ENCODE results near the gene KRTAP12-2. TPM values are rescaled to one million over a fixed set of nuclear protein-coding genes. Genes with fewer than 3 reads are reported as not detected.
"Not testable (repeated sequence)": the region's sequence is repeated elsewhere in the genome, so short reads cannot be mapped to it uniquely, and the experiment has no call there.

KRTAP12-2 gene
- polyA plus RNA-seq, 1 donor (not counting 4 experiments of a cell fraction or from before 2014, with no cell fraction given): not detected

DNA sequence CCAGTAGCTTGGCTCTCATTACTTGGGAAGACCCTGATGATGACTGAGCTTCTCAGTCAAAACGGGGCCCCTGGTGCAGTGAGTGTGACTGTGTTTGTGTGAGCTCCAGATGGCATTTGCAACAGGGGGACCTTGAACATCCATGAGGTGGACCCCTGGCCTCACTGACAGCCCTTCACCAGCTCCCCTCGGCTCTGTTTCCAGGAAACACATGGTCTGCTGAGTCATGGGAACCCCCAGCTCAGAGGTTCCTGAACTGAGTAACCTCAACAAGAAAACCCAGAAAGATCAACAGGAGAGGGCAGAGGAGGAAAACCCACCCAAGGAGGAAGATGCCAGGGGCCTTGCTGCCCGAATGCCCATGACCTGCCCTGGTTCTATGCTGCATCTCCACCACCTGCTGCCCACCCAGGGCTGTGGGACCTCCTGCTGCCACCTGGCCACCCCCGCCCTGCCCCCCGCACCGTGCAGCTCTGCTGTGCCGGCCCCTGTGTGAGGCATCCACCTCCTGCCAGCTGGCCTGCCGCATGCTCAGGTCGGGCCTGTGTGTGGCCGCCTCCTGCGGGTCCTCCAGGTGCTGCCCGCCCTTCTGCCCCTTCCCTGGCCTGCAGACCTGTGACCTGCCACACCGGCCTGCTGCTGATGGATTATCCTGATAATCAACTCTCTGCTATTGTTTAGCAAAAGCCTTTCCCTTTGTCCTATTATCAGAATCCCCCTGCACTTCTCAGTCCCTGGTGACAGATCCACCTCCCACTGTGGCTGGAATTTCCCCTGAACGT is 19.5 kb upstream of the KRTAP12-2 start:
- no peaks in the 10 kb centered on the region for H4K20me1 ChIP-seq (ENCODE audit: control insufficient read depth, extremely low read depth, insufficient read depth, low read length)
- no peaks in the 10 kb centered on the region for H3K9me1 ChIP-seq (ENCODE audit: control insufficient read depth, extremely low read depth, insufficient read depth, low read length)
- H3K4me1 ChIP-seq (ENCODE audit: control insufficient read depth, extremely low read depth, insufficient read depth, low read length): no peaks in the 10 kb centered on the region
- H3K9ac ChIP-seq (ENCODE audit: control insufficient read depth, extremely low read depth, insufficient read depth, low read length): no peak overlapping the region
- H3K27me3 ChIP-seq (ENCODE audit: control insufficient read depth, extremely low read depth, insufficient read depth, low read length): no peaks in the 10 kb centered on the region
- no peak overlapping the region for H3K4me2 ChIP-seq (ENCODE audit: control insufficient read depth, extremely low read depth, insufficient read depth, low read depth, low read length)
- no peak overlapping the region for H2AFZ ChIP-seq (ENCODE audit: control insufficient read depth, low read length)
- dilution Hi-C loops (cut with MboI; ENCODE audit: extremely low pct_ligation_motif_present, low sequenced_read_pairs): no loop called here
- no peaks in the 10 kb centered on the region for H3K9me3 ChIP-seq (ENCODE audit: control insufficient read depth, low read depth, low read length)
- no peak overlapping the region for H3K27ac ChIP-seq (ENCODE audit: control insufficient read depth, insufficient read depth, low read length)
- H3K36me3 ChIP-seq (ENCODE audit: control insufficient read depth in 2 of 2, extremely low read depth in 1 of 2, insufficient read depth in 2 of 2, low read length in 2 of 2): no peaks in the 10 kb centered on the region
- FAIRE-seq (no peak), DNase-seq (ENCODE audit: low read depth, low spot score) (no peak)
- H3K4me3 ChIP-seq (ENCODE audit: control insufficient read depth in 2 of 3, extremely low read depth in 1 of 3, insufficient read depth in 2 of 3, low read depth in 1 of 3, low read length in 3 of 3): no peak overlapping the region
- TF ChIP-seq, protein P1, sequence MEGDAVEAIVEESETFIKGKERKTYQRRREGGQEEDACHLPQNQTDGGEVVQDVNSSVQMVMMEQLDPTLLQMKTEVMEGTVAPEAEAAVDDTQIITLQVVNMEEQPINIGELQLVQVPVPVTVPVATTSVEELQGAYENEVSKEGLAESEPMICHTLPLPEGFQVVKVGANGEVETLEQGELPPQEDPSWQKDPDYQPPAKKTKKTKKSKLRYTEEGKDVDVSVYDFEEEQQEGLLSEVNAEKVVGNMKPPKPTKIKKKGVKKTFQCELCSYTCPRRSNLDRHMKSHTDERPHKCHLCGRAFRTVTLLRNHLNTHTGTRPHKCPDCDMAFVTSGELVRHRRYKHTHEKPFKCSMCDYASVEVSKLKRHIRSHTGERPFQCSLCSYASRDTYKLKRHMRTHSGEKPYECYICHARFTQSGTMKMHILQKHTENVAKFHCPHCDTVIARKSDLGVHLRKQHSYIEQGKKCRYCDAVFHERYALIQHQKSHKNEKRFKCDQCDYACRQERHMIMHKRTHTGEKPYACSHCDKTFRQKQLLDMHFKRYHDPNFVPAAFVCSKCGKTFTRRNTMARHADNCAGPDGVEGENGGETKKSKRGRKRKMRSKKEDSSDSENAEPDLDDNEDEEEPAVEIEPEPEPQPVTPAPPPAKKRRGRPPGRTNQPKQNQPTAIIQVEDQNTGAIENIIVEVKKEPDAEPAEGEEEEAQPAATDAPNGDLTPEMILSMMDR (optimal IDR thresholded peaks at IDR 0.05 in 1 of 3, IDR thresholded peaks at IDR 0.05 in 1 of 3, conservative IDR thresholded peaks at IDR 0.05 in 1 of 3; ENCODE audit: extremely low read depth in 1 of 3, insufficient read depth in 2 of 3, low read length in 3 of 3): no peak
- no peaks in the 10 kb centered on the region for H3K79me2 ChIP-seq (ENCODE audit: control insufficient read depth, insufficient read depth, low read length)

DNA sequence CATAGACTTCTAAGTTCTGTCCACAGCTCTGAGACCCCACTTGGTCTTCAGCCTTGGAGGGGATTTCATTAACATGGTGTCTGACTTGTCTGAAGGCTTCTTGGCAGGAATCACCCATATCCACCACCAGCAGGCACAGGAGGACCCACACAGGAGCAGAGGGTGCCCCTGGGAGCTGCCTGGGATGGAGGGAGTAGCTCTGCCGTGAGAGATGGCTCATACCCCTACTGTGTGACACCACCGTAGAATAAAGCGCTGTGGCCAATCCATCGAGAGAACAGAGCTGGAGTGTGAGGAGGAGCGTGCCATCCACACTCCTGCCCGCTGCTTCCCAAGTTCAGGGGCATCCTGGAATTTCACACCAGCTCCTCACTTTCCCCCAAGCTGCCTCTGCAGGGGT is 18.3 kb upstream of the KRTAP12-2 start:
- H3K27me3 ChIP-seq (ENCODE audit: control insufficient read depth, extremely low read depth, insufficient read depth, low read length); H3K4me1 ChIP-seq (ENCODE audit: control insufficient read depth, extremely low read depth, insufficient read depth, low read length); H3K36me3 ChIP-seq (ENCODE audit: control insufficient read depth in 2 of 2, extremely low read depth in 1 of 2, insufficient read depth in 2 of 2, low read length in 2 of 2); H3K27ac ChIP-seq (ENCODE audit: control insufficient read depth, insufficient read depth, low read length); dilution Hi-C loops (cut with MboI; ENCODE audit: extremely low pct_ligation_motif_present, low sequenced_read_pairs); H3K9me1 ChIP-seq (ENCODE audit: control insufficient read depth, extremely low read depth, insufficient read depth, low read length); H2AFZ ChIP-seq (ENCODE audit: control insufficient read depth, low read length); H4K20me1 ChIP-seq (ENCODE audit: control insufficient read depth, extremely low read depth, insufficient read depth, low read length); H3K9me3 ChIP-seq (ENCODE audit: control insufficient read depth, low read depth, low read length); FAIRE-seq; H3K4me3 ChIP-seq (ENCODE audit: control insufficient read depth in 2 of 3, extremely low read depth in 1 of 3, insufficient read depth in 2 of 3, low read depth in 1 of 3, low read length in 3 of 3); H3K4me2 ChIP-seq (ENCODE audit: control insufficient read depth, extremely low read depth, insufficient read depth, low read depth, low read length); DNase-seq (ENCODE audit: low read depth, low spot score); H3K79me2 ChIP-seq (ENCODE audit: control insufficient read depth, insufficient read depth, low read length); H3K9ac ChIP-seq (ENCODE audit: control insufficient read depth, extremely low read depth, insufficient read depth, low read length): not testable (repeated sequence)

DNA sequence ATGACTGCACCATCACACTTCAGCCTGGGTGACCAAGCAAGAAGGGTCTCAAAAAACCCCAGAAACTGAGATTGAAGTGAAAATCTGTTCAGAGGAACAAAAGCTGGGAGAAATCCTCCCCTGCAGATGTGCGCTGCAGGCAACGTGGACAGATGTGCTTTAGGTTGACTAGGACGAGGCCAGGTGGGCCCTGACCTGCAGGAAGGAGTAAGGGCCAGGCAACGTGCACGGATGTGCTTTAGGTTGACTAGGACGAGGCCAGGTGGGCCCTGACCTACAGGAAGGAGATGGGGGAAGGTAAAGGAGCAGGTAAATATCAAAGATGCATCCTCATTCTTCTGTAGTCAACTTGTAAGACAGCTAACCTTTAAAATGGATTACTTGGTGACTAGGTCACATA is 17.8 kb upstream of the KRTAP12-2 start:
- no peak for TF ChIP-seq EZH2 (IDR thresholded peaks at IDR 0.05; ENCODE audit: low read length)
- TF ChIP-seq, protein P1 (optimal IDR thresholded peaks at IDR 0.05 in 1 of 3, IDR thresholded peaks at IDR 0.05 in 1 of 3, conservative IDR thresholded peaks at IDR 0.05 in 1 of 3; ENCODE audit: extremely low read depth in 1 of 3, insufficient read depth in 2 of 3, low read length in 3 of 3): no peak
- no peak for FAIRE-seq

More for the DNA sequence above, 17.8 kb upstream of the KRTAP12-2 start:
- Histone ChIP-seq H3K79me2 (ENCODE audit: control insufficient read depth, insufficient read depth, low read length) (no peaks in the 10 kb centered on the region), H3K27ac (ENCODE audit: control insufficient read depth, insufficient read depth, low read length) (no peak overlapping the region), H3K9me1 (ENCODE audit: control insufficient read depth, extremely low read depth, insufficient read depth, low read length) (no peaks in the 10 kb centered on the region), H4K20me1 (ENCODE audit: control insufficient read depth, extremely low read depth, insufficient read depth, low read length) (no peaks in the 10 kb centered on the region), H3K36me3 (ENCODE audit: control insufficient read depth in 2 of 2, extremely low read depth in 1 of 2, insufficient read depth in 2 of 2, low read length in 2 of 2) (no peaks in the 10 kb centered on the region), H2AFZ (ENCODE audit: control insufficient read depth, low read length) (no peak overlapping the region), H3K9ac (ENCODE audit: control insufficient read depth, extremely low read depth, insufficient read depth, low read length) (no peak overlapping the region), H3K27me3 (ENCODE audit: control insufficient read depth, extremely low read depth, insufficient read depth, low read length) (no peaks in the 10 kb centered on the region), H3K9me3 (ENCODE audit: control insufficient read depth, low read depth, low read length) (no peaks in the 10 kb centered on the region), H3K4me3 (ENCODE audit: control insufficient read depth in 2 of 3, extremely low read depth in 1 of 3, insufficient read depth in 2 of 3, low read depth in 1 of 3, low read length in 3 of 3) (no peak overlapping the region), H3K4me1 (ENCODE audit: control insufficient read depth, extremely low read depth, insufficient read depth, low read length) (no peaks in the 10 kb centered on the region), H3K4me2 (ENCODE audit: control insufficient read depth, extremely low read depth, insufficient read depth, low read depth, low read length) (no peak overlapping the region)
- dilution Hi-C loops (cut with MboI; ENCODE audit: extremely low pct_ligation_motif_present, low sequenced_read_pairs): no loop called here
- no peak for DNase-seq (ENCODE audit: low read depth, low spot score)
